ENCODE data around the gene GLYAT. TPM values are rescaled to one million over a fixed set of nuclear protein-coding genes. Genes with fewer than 3 reads are reported as not detected.
"Not testable (repeated sequence)": the region's sequence is repeated elsewhere in the genome, so short reads cannot be mapped to it uniquely, and the experiment has no call there.

Gene GLYAT
- polyA plus RNA-seq, 4 donors = 103 to 162 (median 158) TPM

GRCh38 chr11:58685973-58686722, 45.6 kb downstream of the GLYAT start:
- no peak for DNase-seq (ENCODE audit: low read depth in 4 of 4, low spot score in 2 of 4)

GRCh38 chr11:58682660-58683059, 49.1 kb downstream of the GLYAT start:
- DNase-seq (ENCODE audit: low read depth in 4 of 4, low spot score in 2 of 4) = not testable (repeated sequence)

GRCh38 chr11:58677536-58677935, 54.2 kb downstream of the GLYAT start:
- not testable (repeated sequence) for DNase-seq (ENCODE audit: low read depth in 4 of 4, low spot score in 2 of 4)

- DNase-seq (ENCODE audit: low read depth in 4 of 4, low spot score in 2 of 4) = no peak
Observed at GRCh38 chr11:58676563-58677135, 55.1 kb downstream of the GLYAT start.

GRCh38 chr11:58675334-58676155, 56.2 kb downstream of the GLYAT start:
- peak in 3 of 4 donors; percentile 7 to 31 (median 13) for DNase-seq (ENCODE audit: low read depth in 4 of 4, low spot score in 2 of 4)

- DNase-seq (ENCODE audit: low read depth in 4 of 4, low spot score in 2 of 4) = no peak
Observed at GRCh38 chr11:58674609-58675008, 57.1 kb downstream of the GLYAT start.

GRCh38 chr11:58671983-58672633, 59.6 kb downstream of the GLYAT start:
- DNase-seq (ENCODE audit: low read depth in 4 of 4, low spot score in 2 of 4) = no peak

GRCh38 chr11:58659910-58660570, 71.7 kb downstream of the GLYAT start:
- no peak for DNase-seq (ENCODE audit: low read depth in 4 of 4, low spot score in 2 of 4)

- no peak for DNase-seq (ENCODE audit: low read depth in 4 of 4, low spot score in 2 of 4)
Observed at GRCh38 chr11:58659404-58659803, 72.3 kb downstream of the GLYAT start.

Other genes starting within 250 kb of the GLYAT start
- gene OR5B21, start 223.8 kb downstream of the GLYAT start, polyA plus RNA-seq (ENCODE audit: insufficient read length in 4 of 4) = not detected
- 10 to 100 TPM in 1 of 4 donors, 1 to 10 TPM in 3; 6.5 to 10.1 (median 9.0) TPM for gene LPXN, start 156.1 kb downstream of the GLYAT start, polyA plus RNA-seq (ENCODE audit: insufficient read length in 4 of 4)
- gene ZFP91, start 152.9 kb downstream of the GLYAT start, polyA plus RNA-seq (ENCODE audit: insufficient read length in 4 of 4) = 10 to 100 TPM; 56.2 to 63.4 (median 60.3) TPM
- 1 to 10 TPM in 3 of 4 donors, under 1 TPM in 1; 0.49 to 1.9 (median 1.7) TPM for gene CNTF, start 109.3 kb downstream of the GLYAT start, polyA plus RNA-seq (ENCODE audit: insufficient read length in 4 of 4)
- gene GLYATL2, start 112.8 kb upstream of the GLYAT start, polyA plus RNA-seq (ENCODE audit: insufficient read length in 4 of 4) = 1 to 10 TPM; 1.5 to 2.9 (median 1.9) TPM
- gene GLYATL1, start 207.5 kb upstream of the GLYAT start, polyA plus RNA-seq (ENCODE audit: insufficient read length in 4 of 4) = 100 to 1,000 TPM in 3 of 4 donors, 10 to 100 TPM in 1; 97.8 to 209 (median 183) TPM